ENCODE data around the gene ASXL1. TPM values are rescaled to one million over a fixed set of nuclear protein-coding genes. Genes with fewer than 3 reads are reported as not detected.

The ASXL1 gene
- total RNA-seq, 2 donors from 2014 or later: 88.9 to 98.6 TPM

- H3K9ac ChIP-seq (ENCODE audit: extremely low read depth, low read length, poor library complexity, severe bottlenecking): no peak overlapping the region
- H3K36me3 ChIP-seq (ENCODE audit: control insufficient read depth, insufficient read depth, low read length): peaks cover 50% of the 10 kb centered on the region
- no peak for DNase-seq
- H3K4me3 Mint-ChIP-seq: no peak overlapping the region
- H3K36me3 Mint-ChIP-seq (ENCODE audit: low read depth): peaks cover 60% of the 10 kb centered on the region
- no peaks in the 10 kb centered on the region for H3K27me3 Mint-ChIP-seq (ENCODE audit: insufficient read depth)
- H3K4me3 ChIP-seq (ENCODE audit: low read length): no peak overlapping the region
- H3K9me3 ChIP-seq (ENCODE audit: control insufficient read depth, low read length): no peaks in the 10 kb centered on the region
- no peak for TF ChIP-seq CTCF (conservative IDR thresholded peaks at IDR 0.05)
- 87 to 91% methylated on average over 6 of the region's 7 CpGs for WGBS, 2 experiments (ENCODE audit: insufficient coverage in 1 of 2, insufficient read length in 1 of 2)
- H3K27ac ChIP-seq (ENCODE audit: low read depth, low read length): no peak overlapping the region
- no peaks in the 10 kb centered on the region for H3K27me3 ChIP-seq (ENCODE audit: control insufficient read depth, insufficient read depth, low read length, poor library complexity, severe bottlenecking)
- peaks cover 19% of the 10 kb centered on the region for H3K4me1 Mint-ChIP-seq
- peaks cover 4% of the 10 kb centered on the region for H3K4me1 ChIP-seq (ENCODE audit: control insufficient read depth, insufficient read depth, low read length)
- no peaks in the 10 kb centered on the region for H3K9me3 Mint-ChIP-seq
- H3K27ac Mint-ChIP-seq: no peak overlapping the region
Measured at GRCh38 chr20:32329817-32330554, 28.1 kb upstream of the ASXL1 start.

GRCh38 chr20:32330555-32330897 is 27.6 kb upstream of the ASXL1 start:
- no peak overlapping the region for H3K27ac Mint-ChIP-seq
- 100% methylated on average over 1 of the region's 1 CpG; no CpG with 5 or more reads in 1 of the 2 experiments for WGBS, 2 experiments (ENCODE audit: insufficient coverage in 1 of 2, insufficient read length in 1 of 2)
- no peaks in the 10 kb centered on the region for H3K9me3 Mint-ChIP-seq

GRCh38 chr20:32332614-32333013 is 25.5 kb upstream of the ASXL1 start:
- Histone ChIP-seq H3K36me3 (ENCODE audit: control insufficient read depth, insufficient read depth, low read length) (peaks cover 50% of the 10 kb centered on the region), H3K4me1 (ENCODE audit: control insufficient read depth, insufficient read depth, low read length) (no peaks in the 10 kb centered on the region), H3K27ac (ENCODE audit: low read depth, low read length) (no peak overlapping the region), H3K9me3 (ENCODE audit: control insufficient read depth, low read length) (no peaks in the 10 kb centered on the region), H3K4me3 (ENCODE audit: low read length) (no peak overlapping the region), H3K9ac (ENCODE audit: extremely low read depth, low read length, poor library complexity, severe bottlenecking) (no peak overlapping the region), H3K27me3 (ENCODE audit: control insufficient read depth, insufficient read depth, low read length, poor library complexity, severe bottlenecking) (no peaks in the 10 kb centered on the region)
- no peak for DNase-seq
- Mint-ChIP-seq H3K36me3 (ENCODE audit: low read depth) (peaks cover 57% of the 10 kb centered on the region), H3K9me3 (no peaks in the 10 kb centered on the region), H3K4me1 (no peaks in the 10 kb centered on the region), H3K4me3 (no peak overlapping the region), H3K27ac (no peak overlapping the region), H3K27me3 (ENCODE audit: insufficient read depth) (no peaks in the 10 kb centered on the region)
- no peak for TF ChIP-seq CTCF (conservative IDR thresholded peaks at IDR 0.05)
- WGBS, 2 experiments (ENCODE audit: insufficient coverage in 1 of 2, insufficient read length in 1 of 2): 95 to 98% methylated on average over 3 of the region's 3 CpGs

More at GRCh38 chr20:32330555-32330897, 27.6 kb upstream of the ASXL1 start:
- no peaks in the 10 kb centered on the region for H3K27me3 ChIP-seq (ENCODE audit: control insufficient read depth, insufficient read depth, low read length, poor library complexity, severe bottlenecking)
- H3K9me3 ChIP-seq (ENCODE audit: control insufficient read depth, low read length): no peaks in the 10 kb centered on the region
- TF ChIP-seq CTCF (conservative IDR thresholded peaks at IDR 0.05): no peak
- no peak overlapping the region for H3K27ac ChIP-seq (ENCODE audit: low read depth, low read length)
- no peak overlapping the region for H3K4me3 ChIP-seq (ENCODE audit: low read length)
- Mint-ChIP-seq H3K27me3 (ENCODE audit: insufficient read depth) (no peaks in the 10 kb centered on the region), H3K4me1 (peaks cover 19% of the 10 kb centered on the region), H3K36me3 (ENCODE audit: low read depth) (peaks cover 61% of the 10 kb centered on the region), H3K4me3 (no peak overlapping the region)
- H3K4me1 ChIP-seq (ENCODE audit: control insufficient read depth, insufficient read depth, low read length): peaks cover 4% of the 10 kb centered on the region
- DNase-seq: no peak
- H3K36me3 ChIP-seq (ENCODE audit: control insufficient read depth, insufficient read depth, low read length): peaks cover 50% of the 10 kb centered on the region
- no peak overlapping the region for H3K9ac ChIP-seq (ENCODE audit: extremely low read depth, low read length, poor library complexity, severe bottlenecking)

Measured in endodermal cell (in vitro differentiated cells).